Activated T-helper 17 cell treated with anti-CD3 and anti-CD28 coated beads, Interleukin-2, amount 50 U/mL, for 72 hours (primary cell): Measurements from ENCODE around the gene CHST7. TPM values are rescaled to one million over a fixed set of nuclear protein-coding genes. Genes with fewer than 3 reads are reported as not detected.

Experiments
- ATAC-seq: fragments of 150-1000 bp; cut with Tn5 transposase; replicated peaks from 2 replicates; pipeline ENCODE4 v1.10.0; 2021; ENCODE audit warnings: mild to moderate bottlenecking, moderate library complexity
- H3K27ac Mint-ChIP-seq: one replicate; pipeline ENCODE4 v1.8.0; 2022; ENCODE audit warnings: mixed read lengths
- H3K27me3 Mint-ChIP-seq: one replicate; pipeline ENCODE4 v1.8.0; 2022; ENCODE audit warnings: mixed read lengths
- H3K36me3 Mint-ChIP-seq: one replicate; pipeline ENCODE4 v1.8.0; 2022; ENCODE audit warnings: low read depth, mild to moderate bottlenecking, mixed read lengths
- H3K4me1 Mint-ChIP-seq: one replicate; pipeline ENCODE4 v1.8.0; 2022; ENCODE audit warnings: mixed read lengths
- H3K4me3 Mint-ChIP-seq: one replicate; pipeline ENCODE4 v1.8.0; 2022; ENCODE audit warnings: mild to moderate bottlenecking, mixed read lengths
- H3K9me3 Mint-ChIP-seq: one replicate; pipeline ENCODE4 v1.8.0; 2022; ENCODE audit warnings: mixed read lengths
- total RNA-seq, 2 donors: library from RNA; stranded (reverse); gene quantifications; one replicate each; pipeline ENCODE4 v1.2.3, GENCODE V29; 2022

CHST7 gene
- total RNA-seq, 2 donors from 2014 or later = 2.4 to 2.9 TPM

DNA sequence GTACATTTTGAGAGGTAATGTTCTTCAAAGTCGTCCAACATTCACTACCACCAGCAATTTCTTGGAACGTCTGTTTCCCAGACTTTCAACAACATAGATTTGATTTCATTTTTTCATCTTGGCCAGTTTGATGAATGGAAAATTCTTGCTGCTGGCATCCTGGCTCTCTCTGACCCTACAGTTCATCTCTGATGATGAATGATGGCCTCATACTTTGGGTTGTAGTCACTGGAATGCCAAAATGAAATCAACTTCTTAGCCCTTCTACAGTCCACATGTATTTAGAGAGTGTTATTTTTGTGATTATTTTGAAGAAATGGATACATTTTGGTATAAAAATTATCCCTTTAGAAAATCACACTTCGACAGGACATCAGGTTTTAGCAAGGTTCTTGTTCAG lies 8.8 kb downstream of the CHST7 start:
- H3K27me3 Mint-ChIP-seq = no peaks in the 10 kb centered on the region
- ATAC-seq = no peak
- H3K27ac Mint-ChIP-seq = no peak overlapping the region
- peaks cover 5% of the 10 kb centered on the region for H3K4me1 Mint-ChIP-seq
- H3K9me3 Mint-ChIP-seq = no peaks in the 10 kb centered on the region
- H3K4me3 Mint-ChIP-seq = no peak overlapping the region
- H3K36me3 Mint-ChIP-seq = peaks cover 17% of the 10 kb centered on the region

DNA sequence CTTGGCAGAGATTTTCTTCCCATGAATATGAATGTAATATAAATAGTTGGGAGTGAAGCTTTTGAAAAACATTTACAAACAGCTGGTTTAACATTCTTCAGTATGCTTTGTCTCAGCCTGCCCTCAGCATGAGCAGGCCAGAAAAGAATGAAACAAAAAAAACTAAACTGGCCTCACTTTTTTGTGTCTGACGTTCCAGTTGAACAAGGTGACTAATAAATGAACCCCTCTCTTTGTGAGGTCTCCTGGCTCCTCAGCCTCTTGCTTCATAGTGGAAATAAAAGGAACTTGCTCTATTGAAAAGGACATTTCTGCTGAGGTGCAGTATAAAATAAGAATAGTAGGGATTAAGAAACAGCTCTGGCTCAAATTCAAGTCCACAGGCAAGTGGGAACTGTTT lies 9.4 kb downstream of the CHST7 start:
- Mint-ChIP-seq H3K36me3 (peaks cover 12% of the 10 kb centered on the region), H3K27me3 (no peaks in the 10 kb centered on the region), H3K4me3 (no peak overlapping the region), H3K4me1 (peaks cover 5% of the 10 kb centered on the region), H3K27ac (no peak overlapping the region), H3K9me3 (no peaks in the 10 kb centered on the region)
- no peak for ATAC-seq

DNA sequence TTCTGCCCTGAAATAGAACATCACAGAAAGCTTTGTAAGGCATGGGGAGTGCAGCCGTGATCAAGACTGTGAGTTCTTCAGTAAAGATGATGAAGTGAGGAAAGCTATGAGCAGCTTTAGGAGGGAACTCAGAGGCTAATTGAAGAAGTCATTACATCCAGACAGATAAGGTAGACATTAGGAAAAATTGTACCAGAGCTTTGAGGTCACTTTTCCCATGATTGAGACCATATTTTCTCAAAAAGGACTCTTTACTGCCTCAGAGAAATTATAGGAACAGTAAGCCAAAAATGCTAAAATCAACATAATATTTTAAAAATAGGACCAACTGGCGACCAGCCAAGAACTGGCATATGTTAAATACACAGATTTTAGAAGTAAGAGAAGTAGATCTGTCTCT lies 11.2 kb downstream of the CHST7 start:
- H3K36me3 Mint-ChIP-seq = no peaks in the 10 kb centered on the region
- H3K27ac Mint-ChIP-seq = no peak overlapping the region
- H3K9me3 Mint-ChIP-seq = no peaks in the 10 kb centered on the region
- no peaks in the 10 kb centered on the region for H3K4me1 Mint-ChIP-seq
- H3K4me3 Mint-ChIP-seq = no peak overlapping the region
- ATAC-seq = no peak
- H3K27me3 Mint-ChIP-seq = no peaks in the 10 kb centered on the region

DNA sequence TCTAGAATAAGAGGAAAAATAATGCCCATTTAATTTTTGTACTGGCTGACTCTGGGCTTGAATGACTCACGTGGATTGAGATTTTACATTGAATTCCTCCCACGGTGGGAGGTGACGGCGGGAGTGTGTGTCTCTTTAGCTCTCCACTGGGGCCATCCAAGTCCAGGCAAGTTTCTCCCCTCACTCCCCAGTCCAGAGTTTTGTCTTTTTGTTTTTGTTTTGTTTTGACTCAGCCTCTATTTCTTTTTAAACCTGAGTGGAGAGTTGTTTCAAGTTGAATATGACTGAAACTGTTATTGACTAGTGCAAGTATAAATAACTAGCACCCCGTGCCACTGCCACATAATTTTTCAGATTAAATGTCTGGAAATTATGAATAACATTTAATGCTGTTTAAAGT lies 13.6 kb downstream of the CHST7 start:
- Mint-ChIP-seq H3K4me1 (no peaks in the 10 kb centered on the region), H3K36me3 (no peaks in the 10 kb centered on the region), H3K4me3 (peak overlapping the region; percentile 68), H3K27ac (peak overlapping the region; percentile 74), H3K9me3 (no peaks in the 10 kb centered on the region), H3K27me3 (no peaks in the 10 kb centered on the region)
- peak; percentile 86 for ATAC-seq

DNA sequence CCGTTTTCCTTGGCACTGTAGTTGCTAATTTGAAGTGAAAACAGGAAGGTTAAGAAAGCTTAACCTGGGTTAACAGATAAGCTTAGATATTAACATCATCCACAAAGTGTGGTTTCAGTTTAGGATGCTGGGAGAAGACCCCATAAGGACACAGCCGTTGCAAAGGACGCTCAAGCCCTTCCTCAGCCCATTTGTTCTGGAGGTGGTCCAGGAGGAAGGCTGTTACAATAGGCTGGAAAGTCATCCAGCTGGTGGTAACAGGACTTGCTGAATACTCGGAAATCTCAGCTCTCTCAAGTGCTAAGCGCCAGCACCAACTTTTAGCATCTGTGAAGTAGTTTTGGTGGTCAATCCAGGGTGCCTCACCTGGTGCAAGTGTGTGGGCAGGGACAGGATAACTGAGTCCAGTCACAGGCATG lies 14.2 kb downstream of the CHST7 start:
- peak; percentile 43 for ATAC-seq
- H3K36me3 Mint-ChIP-seq = no peaks in the 10 kb centered on the region
- peak overlapping the region; percentile 74 for H3K27ac Mint-ChIP-seq
- H3K4me1 Mint-ChIP-seq = no peaks in the 10 kb centered on the region
- peak overlapping the region; percentile 68 for H3K4me3 Mint-ChIP-seq
- no peaks in the 10 kb centered on the region for H3K27me3 Mint-ChIP-seq
- H3K9me3 Mint-ChIP-seq = no peaks in the 10 kb centered on the region

DNA sequence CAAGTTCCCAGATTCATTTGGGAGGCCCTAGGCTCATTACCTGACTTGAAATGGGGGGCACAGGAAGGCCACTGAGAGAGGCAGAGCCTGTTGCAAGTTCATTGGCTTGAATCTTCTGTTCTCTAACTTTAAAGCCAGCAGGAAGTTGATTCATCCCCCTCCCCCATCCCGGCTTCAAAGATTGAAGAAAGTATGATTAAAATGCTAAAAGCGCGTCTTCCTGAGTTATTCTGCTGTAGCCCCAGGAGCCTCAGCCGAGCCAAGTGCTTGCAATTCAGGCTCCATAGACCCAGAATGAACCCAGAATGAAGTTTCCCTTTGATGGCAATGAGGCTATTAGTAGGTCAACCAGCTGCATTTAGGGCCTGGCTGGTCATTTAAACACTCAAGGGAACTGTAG lies 14.7 kb downstream of the CHST7 start:
- Mint-ChIP-seq H3K36me3 (no peaks in the 10 kb centered on the region), H3K27ac (peak overlapping the region; percentile 74), H3K9me3 (no peaks in the 10 kb centered on the region), H3K27me3 (no peaks in the 10 kb centered on the region), H3K4me3 (peak overlapping the region; percentile 68), H3K4me1 (no peaks in the 10 kb centered on the region)
- peak; percentile 54 for ATAC-seq

DNA sequence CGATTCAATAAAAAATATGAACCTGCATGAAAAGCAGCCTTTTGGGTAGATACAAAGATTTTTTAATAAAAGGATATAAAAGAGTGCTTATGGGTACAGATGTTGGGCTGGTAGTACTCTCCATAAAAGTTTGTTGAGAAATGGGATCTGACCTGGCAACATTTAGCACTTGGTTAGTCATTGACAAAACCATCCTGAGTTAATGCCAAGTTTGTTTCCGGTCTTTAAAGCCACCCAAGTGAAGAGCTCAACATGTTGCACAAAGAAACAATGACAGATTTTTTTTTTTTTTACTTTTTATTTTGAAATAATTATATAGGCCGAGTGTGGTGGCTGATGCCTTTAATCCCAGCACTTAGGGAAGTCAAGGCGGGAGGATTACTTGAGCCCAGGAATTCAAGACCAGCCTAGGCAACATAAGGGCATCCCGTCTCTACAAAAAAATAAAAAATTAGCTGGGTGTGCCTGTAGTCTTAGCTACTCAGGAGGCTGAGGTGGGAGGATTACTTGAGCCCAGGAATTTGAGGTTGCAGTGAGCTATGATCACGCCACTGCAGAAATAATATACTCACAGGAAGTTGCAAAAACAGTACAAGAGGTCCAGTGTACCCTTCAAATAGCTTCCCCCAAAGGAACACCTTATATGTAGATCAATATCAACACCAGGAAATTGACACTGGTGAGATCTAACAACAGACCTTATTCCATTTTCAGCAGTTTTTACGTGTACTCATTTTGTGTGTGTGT lies 16.6 kb downstream of the CHST7 start:
- no peaks in the 10 kb centered on the region for H3K4me1 Mint-ChIP-seq
- no peak for ATAC-seq
- H3K9me3 Mint-ChIP-seq = no peaks in the 10 kb centered on the region
- peak overlapping the region; percentile 22 for H3K4me3 Mint-ChIP-seq
- no peaks in the 10 kb centered on the region for H3K27me3 Mint-ChIP-seq
- no peak overlapping the region for H3K27ac Mint-ChIP-seq
- no peaks in the 10 kb centered on the region for H3K36me3 Mint-ChIP-seq

DNA sequence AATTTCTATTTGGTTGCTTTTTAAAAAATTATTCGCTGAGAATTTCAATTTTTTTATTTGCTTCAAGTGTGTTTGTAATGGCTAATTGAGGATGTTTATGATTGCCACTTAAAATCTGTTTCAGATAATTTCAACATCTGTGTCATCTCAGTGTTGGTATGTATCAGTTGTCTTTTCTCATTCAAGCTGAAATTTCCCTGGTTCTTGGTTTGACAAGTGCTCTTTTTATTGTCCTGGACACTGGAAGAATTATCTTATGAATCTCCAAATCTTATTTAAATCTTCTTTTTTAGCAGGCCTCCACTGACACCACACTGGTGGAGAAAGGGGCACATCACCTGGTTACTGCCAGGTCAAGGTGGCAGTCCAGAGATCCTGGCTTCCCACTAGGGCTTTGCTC lies 21.5 kb downstream of the CHST7 start:
- Mint-ChIP-seq H3K4me3 (no peak overlapping the region), H3K27ac (no peak overlapping the region), H3K36me3 (peaks cover 10% of the 10 kb centered on the region), H3K27me3 (no peaks in the 10 kb centered on the region), H3K4me1 (no peaks in the 10 kb centered on the region), H3K9me3 (no peaks in the 10 kb centered on the region)
- ATAC-seq = no peak

DNA sequence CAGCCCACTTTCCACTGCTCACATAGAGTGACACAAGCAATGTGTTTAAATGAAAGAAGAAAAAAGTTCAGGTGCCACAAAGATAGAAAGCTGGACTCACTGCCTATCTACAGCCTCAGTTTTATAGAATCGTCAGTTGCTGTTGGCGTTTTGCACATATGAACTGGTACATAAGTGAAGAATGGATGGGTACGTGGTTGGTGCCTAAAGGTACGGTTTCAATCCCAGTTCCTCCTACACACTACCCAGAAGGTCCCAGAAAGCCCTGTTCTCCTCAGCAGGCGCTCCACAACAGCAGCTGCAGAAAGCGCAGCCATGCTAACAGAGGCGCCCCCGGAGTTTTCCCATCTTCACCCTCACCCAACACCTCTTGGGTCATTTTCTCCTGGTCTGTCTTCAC lies 23.6 kb downstream of the CHST7 start:
- Mint-ChIP-seq H3K27me3 (no peaks in the 10 kb centered on the region), H3K27ac (no peak overlapping the region), H3K36me3 (peaks cover 25% of the 10 kb centered on the region), H3K4me3 (no peak overlapping the region), H3K9me3 (no peaks in the 10 kb centered on the region), H3K4me1 (no peaks in the 10 kb centered on the region)
- ATAC-seq = no peak

DNA sequence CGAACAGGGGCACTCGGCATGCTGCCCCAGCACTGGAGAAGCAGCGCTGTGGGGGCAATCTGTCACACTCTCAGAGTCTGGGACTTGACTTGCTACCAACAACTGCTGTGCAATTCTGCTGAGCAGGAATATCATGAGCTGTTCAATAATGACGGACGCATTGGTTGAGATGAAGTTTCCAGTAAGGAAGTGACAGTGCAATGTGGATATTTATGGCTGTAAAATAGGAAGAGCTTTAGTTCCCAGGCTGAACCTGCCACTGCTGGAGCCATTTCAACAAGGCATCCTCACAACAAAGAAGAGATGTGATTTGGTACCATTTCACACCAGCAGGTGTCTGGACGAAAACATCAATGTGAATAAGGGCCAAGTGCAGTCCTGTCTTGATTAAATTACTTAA lies 24.2 kb downstream of the CHST7 start:
- H3K4me1 Mint-ChIP-seq = no peaks in the 10 kb centered on the region
- H3K9me3 Mint-ChIP-seq = no peaks in the 10 kb centered on the region
- H3K27ac Mint-ChIP-seq = no peak overlapping the region
- peaks cover 27% of the 10 kb centered on the region for H3K36me3 Mint-ChIP-seq
- no peak overlapping the region for H3K4me3 Mint-ChIP-seq
- ATAC-seq = no peak
- H3K27me3 Mint-ChIP-seq = no peaks in the 10 kb centered on the region

DNA sequence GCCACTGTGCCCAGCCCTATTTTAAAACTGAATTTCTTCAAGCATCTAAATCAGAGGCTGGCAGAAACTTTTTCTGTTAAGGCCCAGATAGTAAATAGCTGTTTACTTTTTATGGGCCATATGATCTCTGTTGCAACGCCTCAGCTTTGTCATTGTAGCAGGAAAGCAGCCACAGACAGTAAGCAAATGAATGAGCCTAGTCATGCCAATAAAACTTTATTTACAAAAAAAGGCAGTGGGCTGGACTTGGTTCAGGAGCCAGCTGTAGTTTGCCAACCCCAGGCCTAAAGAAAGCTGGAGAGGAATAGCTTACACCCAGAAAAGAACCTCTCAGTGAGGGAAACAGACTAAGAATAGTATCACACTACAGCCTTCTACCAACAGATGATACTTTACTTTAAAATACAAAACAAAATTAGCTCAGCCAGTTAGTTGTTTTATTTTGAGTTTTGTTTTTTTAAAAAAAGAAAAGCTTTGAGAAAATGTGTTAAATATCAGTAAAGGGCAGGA lies 25.5 kb downstream of the CHST7 start:
- H3K4me1 Mint-ChIP-seq = no peaks in the 10 kb centered on the region

DNA sequence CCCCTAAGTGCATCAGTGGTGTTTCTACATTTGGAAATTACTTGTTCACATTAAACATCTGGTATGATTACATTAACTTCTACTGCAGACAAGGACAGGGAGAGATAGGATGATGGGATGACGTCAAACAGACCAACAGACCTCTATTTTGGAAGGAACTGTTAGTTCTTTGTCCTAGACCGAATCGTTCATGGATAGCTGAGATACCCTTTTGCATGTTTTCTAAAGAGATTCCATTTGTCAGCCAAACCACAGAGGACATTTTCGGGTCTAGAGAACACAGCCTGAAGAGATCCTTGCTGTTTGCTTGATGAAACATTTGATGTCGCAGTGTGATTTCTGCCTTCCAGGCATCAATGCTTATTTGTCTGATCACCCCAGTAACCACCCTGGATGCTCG lies 27.7 kb downstream of the CHST7 start:
- H3K27me3 Mint-ChIP-seq = no peaks in the 10 kb centered on the region
- peaks cover 27% of the 10 kb centered on the region for H3K36me3 Mint-ChIP-seq
- H3K27ac Mint-ChIP-seq = peak overlapping the region; percentile 25
- no peak overlapping the region for H3K4me3 Mint-ChIP-seq
- no peaks in the 10 kb centered on the region for H3K4me1 Mint-ChIP-seq
- H3K9me3 Mint-ChIP-seq = no peaks in the 10 kb centered on the region
- no peak for ATAC-seq

More for the DNA sequence above, 25.5 kb downstream of the CHST7 start:
- no peaks in the 10 kb centered on the region for H3K9me3 Mint-ChIP-seq
- H3K4me3 Mint-ChIP-seq = no peak overlapping the region
- no peak for ATAC-seq
- H3K27me3 Mint-ChIP-seq = no peaks in the 10 kb centered on the region
- H3K36me3 Mint-ChIP-seq = peaks cover 27% of the 10 kb centered on the region
- no peak overlapping the region for H3K27ac Mint-ChIP-seq

DNA sequence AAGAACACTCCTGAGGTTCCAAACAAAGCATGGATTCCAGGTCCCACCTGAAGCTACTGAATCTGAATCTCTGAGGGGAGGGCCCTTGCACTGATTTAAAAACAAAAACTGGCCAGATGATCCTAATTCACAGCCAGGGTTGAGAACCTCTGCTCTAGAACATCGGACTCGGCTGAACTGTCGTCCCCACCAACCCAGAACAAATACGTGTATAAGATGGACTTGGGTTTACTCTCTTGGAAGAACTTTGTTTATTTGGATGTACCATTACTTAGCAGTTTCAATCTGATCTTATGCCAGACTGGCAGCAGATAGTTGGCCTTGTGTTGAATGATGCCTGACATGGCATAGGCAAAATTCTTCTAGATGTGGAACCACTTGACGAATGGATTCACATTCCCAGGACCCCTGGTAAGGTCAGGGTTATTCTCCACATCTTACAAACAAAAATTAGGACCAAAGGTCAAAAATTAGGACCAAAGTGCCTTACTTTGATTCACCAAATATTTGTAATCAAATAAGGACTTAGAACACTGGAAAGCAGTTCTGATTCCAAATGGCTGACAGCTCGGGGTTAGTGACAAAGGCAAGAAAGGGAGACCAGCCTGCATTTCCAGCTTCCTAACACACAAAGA lies 29.0 kb downstream of the CHST7 start:
- Mint-ChIP-seq H3K36me3 (peaks cover 26% of the 10 kb centered on the region), H3K9me3 (no peaks in the 10 kb centered on the region), H3K4me1 (no peaks in the 10 kb centered on the region), H3K4me3 (no peak overlapping the region), H3K27me3 (no peaks in the 10 kb centered on the region), H3K27ac (no peak overlapping the region)
- ATAC-seq = no peak

DNA sequence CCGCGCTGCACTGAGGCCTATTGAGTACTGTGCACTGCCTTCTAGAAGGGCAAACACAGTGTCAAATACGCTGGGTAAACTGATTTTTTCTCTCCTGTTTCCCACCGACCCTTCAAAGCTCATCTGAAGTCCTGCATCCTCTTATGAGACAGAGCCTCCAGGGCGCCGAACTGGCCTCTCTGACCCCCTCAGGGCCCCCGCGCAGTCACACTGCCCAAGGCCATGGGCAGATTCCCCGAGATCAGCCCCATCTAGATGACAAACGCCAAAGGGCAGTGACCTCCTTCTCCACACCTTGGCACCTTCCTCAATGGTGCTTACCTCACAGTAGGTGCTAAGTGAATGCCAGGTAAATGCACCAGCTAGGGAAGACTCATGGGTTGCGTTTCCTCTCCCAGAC lies 34.4 kb downstream of the CHST7 start:
- H3K4me3 Mint-ChIP-seq = no peak overlapping the region
- H3K27me3 Mint-ChIP-seq = no peaks in the 10 kb centered on the region
- no peak for ATAC-seq
- no peaks in the 10 kb centered on the region for H3K9me3 Mint-ChIP-seq
- H3K4me1 Mint-ChIP-seq = peaks cover 9% of the 10 kb centered on the region
- no peak overlapping the region for H3K27ac Mint-ChIP-seq
- no peaks in the 10 kb centered on the region for H3K36me3 Mint-ChIP-seq

DNA sequence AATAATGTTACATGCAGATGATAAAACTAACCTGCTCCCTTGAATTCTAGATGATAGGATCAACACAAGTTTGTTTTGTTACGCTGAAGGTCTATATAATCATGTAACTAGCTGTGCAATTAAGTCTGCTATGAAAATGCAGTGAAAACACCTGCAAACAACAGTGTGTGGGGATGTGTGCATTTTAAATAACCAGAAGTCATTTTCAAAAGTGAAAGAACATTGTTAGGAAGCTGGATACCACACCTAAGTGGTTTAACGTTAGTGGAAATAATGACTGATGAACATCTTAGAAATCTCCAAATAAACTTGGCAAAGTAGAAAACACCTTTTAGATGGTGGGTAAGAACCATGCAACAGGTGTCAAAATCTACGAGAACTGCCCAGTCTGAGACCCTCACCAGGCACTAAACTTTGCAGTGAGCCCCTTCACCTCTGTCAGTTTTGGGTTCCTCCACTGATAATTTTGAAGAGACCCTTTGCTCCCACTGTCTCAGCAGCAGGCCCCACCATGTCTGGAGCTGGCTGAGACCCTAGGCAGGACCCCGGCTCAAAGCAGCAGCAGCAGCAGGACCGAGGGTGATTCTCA lies 36.6 kb downstream of the CHST7 start:
- peak; percentile 38 for ATAC-seq
- H3K4me3 Mint-ChIP-seq = no peak overlapping the region
- H3K9me3 Mint-ChIP-seq = no peaks in the 10 kb centered on the region
- no peaks in the 10 kb centered on the region for H3K36me3 Mint-ChIP-seq
- H3K27ac Mint-ChIP-seq = no peak overlapping the region
- H3K4me1 Mint-ChIP-seq = peaks cover 9% of the 10 kb centered on the region
- H3K27me3 Mint-ChIP-seq = no peaks in the 10 kb centered on the region
